Right lobe of liver (tissue), 4 donors: ENCODE results near the gene CA9.

Experiments used
- CTCF ChIP-seq, 4 donors: fragments of 200-600 bp in 3 of 4; fragments of 450-650 bp in 1 of 4; IDR thresholded peaks; one replicate each; pipeline versions ENCODE4 v1.5.1 to v1.8.0; 2016 to 2022; ENCODE audit warnings: antibody characterized with exemption in 4 of 4, mild to moderate bottlenecking in 2 of 4
- POLR2A ChIP-seq: fragments of 450-650 bp; IDR thresholded peaks from one replicate; pipeline ENCODE4 v1.6.1; 2017; ENCODE audit warnings: antibody characterized with exemption, mild to moderate bottlenecking
- donor health status: DM: no; HTN: no; CAD: no.
- donor health status: DM: no; HTN: no; CAD: no.
- donor health status: DM: no; HTN: yes; CAD: no.

- TF ChIP-seq CTCF (IDR thresholded peaks at IDR 0.05): no peak
- TF ChIP-seq POLR2A: no peak
These were observed 8.3 kb upstream of the CA9 start for GRCh38 chr9:35665471-35665818.
